ENCODE data around the gene CREB5.

CREB5 gene

DNA sequence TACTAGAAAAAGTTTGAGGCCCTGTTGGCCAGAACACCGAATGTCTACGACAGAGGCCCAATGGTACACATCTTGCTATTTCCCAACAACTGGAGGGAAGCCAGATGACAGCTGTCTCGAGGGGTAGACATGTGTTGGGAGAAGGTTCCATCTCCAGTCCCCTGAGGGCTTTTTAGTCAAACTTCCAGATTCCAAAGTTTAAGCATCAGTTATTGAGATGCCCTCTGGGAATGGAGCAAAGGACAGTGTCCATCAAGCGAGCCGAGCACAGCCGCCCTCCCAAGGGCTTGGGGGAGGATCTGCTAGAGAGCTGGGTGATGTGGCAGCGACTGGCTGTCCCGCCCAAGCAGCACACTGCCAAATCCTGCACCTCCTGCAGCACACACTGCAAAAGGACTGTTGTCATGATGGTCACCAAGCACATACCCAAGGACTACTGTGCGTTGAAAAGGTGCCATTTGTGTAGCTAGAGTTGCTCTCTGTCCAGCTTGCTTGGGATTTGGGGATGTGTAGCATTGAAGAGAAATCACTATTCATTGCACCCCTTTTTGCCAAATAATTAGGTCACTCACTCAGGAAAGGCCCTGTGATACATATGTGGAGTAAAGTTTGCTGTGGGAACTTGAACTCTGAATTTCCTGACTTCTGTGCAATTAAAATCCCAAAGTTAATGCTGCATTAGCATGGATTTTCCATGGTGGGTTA lies 381.2 kb downstream of the CREB5 start:
- TF ChIP-seq ARNTL (CRISPR knock-in tag; IDR thresholded peaks at IDR 0.05; ENCODE audit: borderline replicate concordance, low read depth) (no peak), SNAI2 (CRISPR knock-in tag; IDR thresholded peaks at IDR 0.05) (no peak), TCF4 (CRISPR knock-in tag; IDR thresholded peaks at IDR 0.05; ENCODE audit: borderline replicate concordance) (no peak), ZC3H10 (CRISPR knock-in tag; IDR thresholded peaks at IDR 0.05) (no peak), GLIS3 (CRISPR knock-in tag; IDR thresholded peaks at IDR 0.05) (no peak), CSRNP3 (CRISPR knock-in tag; IDR thresholded peaks at IDR 0.05) (no peak)
- no peak for ATAC-seq

GRCh38 chr7:28798274-28798673 lies 386.0 kb downstream of the CREB5 start:
- ATAC-seq = no peak
- no peak for TF ChIP-seq BACH2 (CRISPR knock-in tag; IDR thresholded peaks at IDR 0.05; ENCODE audit: borderline replicate concordance)
- no peak for TF ChIP-seq RARB (CRISPR knock-in tag; IDR thresholded peaks at IDR 0.05)
- no peak for TF ChIP-seq CSDC2 (CRISPR knock-in tag; IDR thresholded peaks at IDR 0.05)
- TF ChIP-seq SNAI2 (CRISPR knock-in tag; IDR thresholded peaks at IDR 0.05) = no peak
- no peak for TF ChIP-seq TCF4 (CRISPR knock-in tag; IDR thresholded peaks at IDR 0.05; ENCODE audit: borderline replicate concordance)
- TF ChIP-seq ZNF8 (CRISPR knock-in tag; IDR thresholded peaks at IDR 0.05) = no peak
- TF ChIP-seq CSRNP3 (CRISPR knock-in tag; IDR thresholded peaks at IDR 0.05) = no peak
- TF ChIP-seq OSR1 (CRISPR knock-in tag; IDR thresholded peaks at IDR 0.05) = no peak
- no peak for TF ChIP-seq ZFP30 (CRISPR knock-in tag; IDR thresholded peaks at IDR 0.05)

DNA sequence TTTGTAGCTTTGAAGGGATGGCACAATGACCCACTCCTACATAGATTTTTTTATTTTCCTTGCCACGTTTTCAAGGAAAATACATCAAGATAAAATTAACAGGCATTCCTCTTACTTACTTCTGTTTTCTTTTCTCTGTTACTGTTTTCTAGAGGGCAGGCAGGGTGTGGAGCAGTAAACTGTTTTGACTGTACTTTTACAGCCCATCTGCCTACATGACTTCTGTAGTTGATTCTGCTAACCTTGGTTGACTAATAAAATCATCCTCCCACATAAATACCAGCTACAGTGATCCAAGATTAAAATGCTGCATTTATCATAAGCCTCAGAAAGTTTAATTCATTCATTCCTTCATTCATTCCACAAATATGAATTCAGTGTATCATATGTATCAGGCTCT lies 387.3 kb downstream of the CREB5 start:
- ATAC-seq = no peak
- TF ChIP-seq ZFP30 (CRISPR knock-in tag; IDR thresholded peaks at IDR 0.05) (no peak), ZNF8 (CRISPR knock-in tag; IDR thresholded peaks at IDR 0.05) (no peak), ZNF70 (CRISPR knock-in tag; IDR thresholded peaks at IDR 0.05) (no peak), ARNTL (CRISPR knock-in tag; IDR thresholded peaks at IDR 0.05; ENCODE audit: borderline replicate concordance, low read depth) (no peak), BACH2 (CRISPR knock-in tag; IDR thresholded peaks at IDR 0.05; ENCODE audit: borderline replicate concordance) (no peak), GLIS3 (CRISPR knock-in tag; IDR thresholded peaks at IDR 0.05) (no peak), ZC3H10 (CRISPR knock-in tag; IDR thresholded peaks at IDR 0.05) (no peak), TCF4 (CRISPR knock-in tag; IDR thresholded peaks at IDR 0.05; ENCODE audit: borderline replicate concordance) (no peak), SNAI2 (CRISPR knock-in tag; IDR thresholded peaks at IDR 0.05) (no peak), ESRRG (CRISPR knock-in tag; IDR thresholded peaks at IDR 0.05) (no peak), CSRNP3 (CRISPR knock-in tag; IDR thresholded peaks at IDR 0.05) (no peak), TOX (CRISPR knock-in tag; IDR thresholded peaks at IDR 0.05; ENCODE audit: borderline replicate concordance) (no peak), POU6F1 (CRISPR knock-in tag; IDR thresholded peaks at IDR 0.05; ENCODE audit: borderline replicate concordance, low read depth) (no peak), ZFP3 (CRISPR knock-in tag; IDR thresholded peaks at IDR 0.05) (no peak), ZNF565 (CRISPR knock-in tag; conservative IDR thresholded peaks at IDR 0.05; ENCODE audit: low read depth) (no peak), PPARA (CRISPR knock-in tag; IDR thresholded peaks at IDR 0.05; ENCODE audit: borderline replicate concordance) (no peak), RARB (CRISPR knock-in tag; IDR thresholded peaks at IDR 0.05) (no peak), ISL1 (CRISPR knock-in tag; IDR thresholded peaks at IDR 0.05) (no peak), CREB5 (CRISPR knock-in tag; IDR thresholded peaks at IDR 0.05; ENCODE audit: low read depth) (no peak), PATZ1 (CRISPR knock-in tag; IDR thresholded peaks at IDR 0.05; ENCODE audit: borderline replicate concordance) (no peak)

All from SK-N-SH treated with all-trans-retinoic acid at 6 μM for 48 hours (cell line).